DLD1 (cell line): ENCODE data around the gene JPT2.
"Not testable (repeated sequence)": the region's sequence is repeated elsewhere in the genome, so short reads cannot be mapped to it uniquely, and the experiment has no call there.

Experiments used
- in situ Hi-C: cut with HindIII; loops from 2 replicates; pipeline ENCODE4 v1.10.0; 2017; ENCODE audit warnings: low sequenced_read_pairs

Gene JPT2

GRCh38 chr16:1705688-1706385 lies 27.8 kb downstream of the JPT2 start, which contains the start of gene MAPK8IP3:
Gene MAPK8IP3 (plus strand): TSS chr16:1706195. CDS start chr16:1706340, 145 bp downstream.
- in situ Hi-C loops: no loop called here

GRCh38 chr16:1706386-1707192 lies 28.5 kb downstream of the JPT2 start:
- in situ Hi-C loops: no loop called here

- in situ Hi-C loops: no loop called here
Observed at GRCh38 chr16:1707193-1707790, 29.2 kb downstream of the JPT2 start.

- in situ Hi-C loops: no loop called here
Observed at GRCh38 chr16:1708083-1708767, 30.1 kb downstream of the JPT2 start.

- in situ Hi-C loops: no loop called here
Observed at GRCh38 chr16:1708768-1709180, 30.7 kb downstream of the JPT2 start.

- in situ Hi-C loops: no loop called here
Observed at GRCh38 chr16:1709356-1709755, 31.3 kb downstream of the JPT2 start.

GRCh38 chr16:1710811-1711507 lies 32.9 kb downstream of the JPT2 start:
- in situ Hi-C loops: no loop called here

GRCh38 chr16:1712791-1713261 lies 34.7 kb downstream of the JPT2 start:
- in situ Hi-C loops: no loop called here

- in situ Hi-C loops: no loop called here
Observed at GRCh38 chr16:1713331-1713730, 35.3 kb downstream of the JPT2 start.

GRCh38 chr16:1713933-1714332 lies 35.9 kb downstream of the JPT2 start:
- in situ Hi-C loops: no loop called here

- in situ Hi-C loops: no loop called here
Observed at GRCh38 chr16:1715220-1715619, 37.1 kb downstream of the JPT2 start.

GRCh38 chr16:1718236-1718635 lies 40.2 kb downstream of the JPT2 start:
- in situ Hi-C loops: not testable (repeated sequence)

- in situ Hi-C loops: not testable (repeated sequence)
Observed at GRCh38 chr16:1719559-1720229, 41.6 kb downstream of the JPT2 start.

- in situ Hi-C loops: no loop called here
Observed at GRCh38 chr16:1721372-1721771, 43.3 kb downstream of the JPT2 start.

- in situ Hi-C loops: no loop called here
Observed at GRCh38 chr16:1723450-1724147, 45.5 kb downstream of the JPT2 start.

- in situ Hi-C loops: no loop called here
Observed at GRCh38 chr16:1724491-1724890, 46.4 kb downstream of the JPT2 start.

GRCh38 chr16:1726661-1727502 lies 48.8 kb downstream of the JPT2 start:
- in situ Hi-C loops: no loop called here
